ENCODE results near the gene TAF6.

TAF6 gene

DNA sequence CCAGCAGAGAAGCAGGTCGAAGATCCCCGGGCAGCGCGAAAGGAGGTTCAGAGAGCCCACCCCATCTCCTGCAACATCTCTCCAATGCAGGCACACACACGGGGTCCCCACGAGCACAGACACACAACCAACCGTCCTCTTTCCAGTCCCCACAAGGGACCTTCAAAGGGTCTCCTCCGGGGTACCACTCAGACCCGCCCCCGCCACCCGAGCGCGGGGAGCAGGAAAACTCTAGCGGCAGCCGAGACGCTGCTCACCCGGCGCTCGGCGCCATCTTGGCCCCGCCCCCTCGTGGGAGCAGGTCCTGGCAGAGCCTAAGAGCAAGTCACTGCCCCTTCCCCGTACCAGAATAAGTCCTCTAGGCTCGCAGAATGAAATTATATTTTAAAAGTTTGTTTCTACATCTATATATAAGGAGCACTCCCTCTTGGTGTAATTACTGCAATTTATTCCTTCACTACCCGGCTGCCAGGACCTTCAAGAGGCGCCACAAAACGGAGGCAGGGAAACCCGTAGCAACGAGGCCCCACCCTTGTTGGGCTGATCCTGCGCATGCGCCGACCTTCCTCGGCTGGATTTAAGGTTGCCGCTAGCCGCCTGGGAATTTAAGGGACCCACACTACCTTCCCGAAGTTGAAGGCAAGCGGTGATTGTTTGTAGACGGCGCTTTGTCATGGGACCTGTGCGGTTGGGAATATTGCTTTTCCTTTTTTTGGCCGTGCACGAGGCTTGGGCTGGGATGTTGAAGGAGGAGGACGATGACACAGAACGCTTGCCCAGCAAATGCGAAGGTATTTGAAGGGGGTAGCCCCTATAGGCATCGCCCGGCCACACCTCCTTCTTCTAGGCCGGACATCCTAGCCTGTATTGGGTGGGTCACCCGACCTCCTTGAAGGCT lies at the start of gene TAF6, which contains the start of gene CNPY4:
TSS of gene TAF6 (minus strand) at position 287 of the 898 bp plus-strand sequence. CDS start 5,149 bp downstream, outside the sequence.
TSS of gene CNPY4 (plus strand) at position 563 of the 898 bp plus-strand sequence. CDS start at position 674, 111 bp downstream.
- peak; percentile 91 for DNase-seq

DNA sequence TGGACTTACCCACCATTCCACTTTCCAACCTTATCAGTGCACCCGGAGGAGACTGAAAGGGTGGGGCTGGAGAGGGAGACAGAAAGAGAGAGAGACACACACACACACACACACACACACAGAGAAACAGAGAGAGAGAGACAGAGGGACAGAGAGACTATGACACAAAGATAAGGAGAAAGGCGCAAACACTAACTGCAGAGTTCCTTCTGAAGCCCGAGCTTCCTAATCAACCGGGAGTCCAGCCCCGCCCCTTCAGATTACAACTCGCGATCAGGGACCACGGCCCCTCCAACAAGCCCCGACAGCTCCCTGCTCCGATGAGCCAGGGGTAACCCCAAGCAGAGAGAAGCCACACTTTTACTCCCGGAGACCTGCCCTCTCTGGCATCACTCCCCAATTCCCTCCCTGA lies 48.8 kb upstream of the TAF6 start:
- peak; percentile 20 for DNase-seq

DNA sequence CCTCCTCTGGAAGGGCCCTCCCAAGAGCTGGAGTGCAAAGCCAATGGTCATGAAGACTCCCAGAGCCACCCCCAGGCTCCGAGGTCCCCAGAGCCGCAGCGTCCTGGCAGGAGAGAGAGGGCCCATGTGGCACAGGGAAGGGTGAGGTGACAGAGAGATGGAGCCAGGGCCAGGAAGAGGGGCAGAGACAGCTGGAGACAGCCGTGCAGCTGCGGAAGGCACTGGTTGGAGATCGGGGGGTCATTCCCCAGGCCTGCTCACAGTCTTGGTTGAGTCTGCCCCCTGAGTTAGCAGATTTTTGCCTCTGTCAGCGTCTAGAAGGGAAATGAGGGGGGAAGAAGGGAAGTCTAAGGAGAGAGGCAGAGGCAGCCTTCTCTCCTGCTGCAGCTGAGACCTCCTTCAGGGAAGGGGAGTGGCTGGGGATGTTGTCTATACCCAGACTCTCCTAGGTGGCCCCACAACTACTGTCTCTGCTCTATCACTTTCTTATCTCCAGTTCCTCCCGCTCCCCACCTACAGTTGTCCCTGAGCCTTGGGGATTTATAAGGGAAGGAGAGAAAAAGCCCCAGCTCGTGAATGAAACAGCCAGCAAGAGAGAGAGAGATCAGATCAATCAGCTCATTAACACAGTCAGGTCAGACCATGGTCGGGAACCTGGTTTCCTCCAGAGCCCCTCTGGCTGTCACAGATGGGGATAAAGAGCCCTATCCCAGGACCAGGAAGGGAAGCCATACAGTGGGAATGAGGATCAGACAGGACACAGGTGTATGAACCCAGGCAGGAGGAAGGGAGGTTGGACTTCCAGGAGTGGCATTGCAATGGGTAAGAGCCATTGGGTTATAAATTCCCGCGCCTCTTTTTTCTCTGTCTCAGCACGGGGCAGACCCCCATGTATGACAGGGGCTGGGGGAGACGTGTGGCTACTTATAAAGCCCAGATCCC lies 48.1 kb upstream of the TAF6 start:
- DNase-seq: no peak

DNA sequence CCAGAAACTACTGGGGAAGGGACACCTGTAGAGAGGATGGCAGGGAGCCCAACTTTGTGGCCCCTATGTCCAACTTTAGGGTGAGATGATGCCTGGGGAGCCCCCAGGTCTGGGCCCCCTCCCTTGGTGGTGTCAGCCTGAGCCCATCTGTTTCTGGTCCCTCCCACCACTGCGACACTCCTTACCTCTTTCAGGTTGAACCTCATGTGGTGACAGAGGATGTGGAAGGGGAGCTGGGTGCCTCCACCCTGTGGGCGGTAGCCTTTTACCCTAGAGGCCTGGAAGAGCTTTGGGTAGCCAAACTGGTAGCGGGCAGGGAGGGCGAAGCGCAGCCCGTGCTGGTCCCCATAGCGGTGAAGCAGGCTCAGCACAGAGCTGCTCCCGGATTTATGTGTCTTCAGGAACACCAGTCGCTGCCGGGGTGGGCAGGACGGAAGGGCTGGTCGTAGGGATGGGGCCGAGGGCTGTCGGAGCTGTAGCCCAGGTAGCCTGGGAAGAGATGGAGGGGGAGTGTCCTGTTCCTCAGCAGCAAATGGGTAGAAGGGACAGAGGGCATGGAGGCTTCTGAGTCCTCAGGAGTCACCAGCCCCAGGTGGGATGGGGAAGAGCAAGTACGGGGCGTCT lies 47.3 kb upstream of the TAF6 start:
- DNase-seq: no peak

DNA sequence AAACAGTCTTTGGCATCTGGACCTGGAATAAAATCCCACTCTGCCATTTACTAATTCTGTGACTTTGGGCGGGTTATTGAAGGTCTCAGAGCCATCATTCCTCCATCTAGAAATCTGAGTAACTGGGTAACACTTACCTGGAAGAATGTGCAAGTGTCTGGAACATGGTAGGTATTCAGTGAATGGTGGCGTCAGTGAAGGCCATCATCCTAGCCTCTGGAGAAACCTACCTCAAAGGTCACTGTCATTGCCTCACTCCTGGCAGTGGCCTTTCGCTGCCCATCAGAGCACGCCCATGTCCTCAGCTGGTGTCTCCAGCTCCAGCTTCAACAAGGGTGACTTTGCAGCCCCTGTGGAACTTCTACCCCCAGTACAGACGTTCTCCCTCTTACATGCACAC lies 44.7 kb upstream of the TAF6 start:
- no peak for DNase-seq

DNA sequence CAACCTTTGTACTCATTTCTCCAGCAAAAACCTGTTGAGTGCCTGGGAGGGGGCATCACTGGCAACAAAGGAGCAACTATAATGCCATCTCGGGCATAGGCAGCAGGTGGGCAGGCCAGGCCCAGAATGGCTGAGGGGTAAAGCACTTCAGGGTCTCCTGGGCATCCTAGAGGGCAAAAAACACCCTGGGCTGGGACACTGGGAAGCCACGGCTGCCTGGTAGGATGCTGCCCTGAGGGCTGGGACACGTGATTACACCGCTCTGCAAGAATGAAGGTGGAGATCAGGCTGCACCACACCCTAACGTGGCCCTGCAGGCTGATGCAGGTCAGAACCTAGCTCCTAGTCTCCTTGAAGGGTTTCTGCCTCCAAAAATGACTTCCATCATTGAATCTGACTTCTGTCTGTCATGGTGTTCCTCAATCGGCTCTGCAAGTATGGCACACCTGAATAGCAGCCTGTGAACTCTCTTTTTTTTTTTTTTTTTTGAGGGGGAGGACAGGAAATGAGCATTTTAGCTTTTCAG lies 43.9 kb upstream of the TAF6 start:
- DNase-seq: no peak

DNA sequence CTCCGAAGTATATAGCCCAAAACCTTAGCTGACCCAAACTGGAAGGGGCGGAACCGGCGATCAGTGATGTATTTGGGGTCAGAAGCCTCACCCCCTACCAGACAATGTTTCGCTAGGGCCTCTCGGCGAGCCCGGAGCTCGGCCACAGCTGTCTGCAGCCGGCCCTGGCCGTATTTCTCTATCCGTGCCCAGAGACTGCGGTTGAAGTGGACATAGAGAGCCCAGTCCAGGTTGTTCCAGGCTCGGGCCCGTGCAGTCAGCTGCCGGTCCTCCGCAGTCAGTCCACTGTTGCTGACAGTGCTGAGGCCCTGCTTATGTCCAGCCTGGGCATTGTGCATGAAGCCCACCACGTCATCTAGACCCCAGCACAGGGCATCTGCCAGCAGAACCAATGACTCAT lies 40.9 kb upstream of the TAF6 start:
- DNase-seq: no peak

DNA sequence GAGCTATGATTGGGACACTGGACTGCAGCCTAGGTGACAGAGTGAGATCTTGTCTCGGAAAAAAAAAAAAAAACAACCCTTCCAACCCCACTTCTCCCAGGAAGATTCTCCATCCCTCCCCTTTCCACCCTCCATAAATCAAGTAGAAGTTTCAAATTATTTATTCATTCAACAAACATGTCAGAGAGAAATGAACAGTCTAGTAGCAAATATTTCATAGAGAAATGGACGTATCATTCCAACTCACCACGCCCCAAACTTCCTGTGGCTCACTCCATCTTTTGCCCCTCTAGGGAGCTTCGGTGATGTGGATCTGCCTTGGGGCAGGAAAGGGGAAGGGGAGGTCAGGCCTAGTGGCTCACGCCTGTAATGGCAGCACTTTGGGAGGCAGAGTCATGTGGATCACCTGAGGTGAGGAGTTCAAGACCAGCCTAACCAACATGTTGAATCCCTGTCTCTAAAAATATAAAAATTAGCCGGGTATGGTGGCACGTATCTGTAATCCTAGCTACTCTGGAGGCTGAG lies 40.0 kb upstream of the TAF6 start:
- no peak for DNase-seq

DNA sequence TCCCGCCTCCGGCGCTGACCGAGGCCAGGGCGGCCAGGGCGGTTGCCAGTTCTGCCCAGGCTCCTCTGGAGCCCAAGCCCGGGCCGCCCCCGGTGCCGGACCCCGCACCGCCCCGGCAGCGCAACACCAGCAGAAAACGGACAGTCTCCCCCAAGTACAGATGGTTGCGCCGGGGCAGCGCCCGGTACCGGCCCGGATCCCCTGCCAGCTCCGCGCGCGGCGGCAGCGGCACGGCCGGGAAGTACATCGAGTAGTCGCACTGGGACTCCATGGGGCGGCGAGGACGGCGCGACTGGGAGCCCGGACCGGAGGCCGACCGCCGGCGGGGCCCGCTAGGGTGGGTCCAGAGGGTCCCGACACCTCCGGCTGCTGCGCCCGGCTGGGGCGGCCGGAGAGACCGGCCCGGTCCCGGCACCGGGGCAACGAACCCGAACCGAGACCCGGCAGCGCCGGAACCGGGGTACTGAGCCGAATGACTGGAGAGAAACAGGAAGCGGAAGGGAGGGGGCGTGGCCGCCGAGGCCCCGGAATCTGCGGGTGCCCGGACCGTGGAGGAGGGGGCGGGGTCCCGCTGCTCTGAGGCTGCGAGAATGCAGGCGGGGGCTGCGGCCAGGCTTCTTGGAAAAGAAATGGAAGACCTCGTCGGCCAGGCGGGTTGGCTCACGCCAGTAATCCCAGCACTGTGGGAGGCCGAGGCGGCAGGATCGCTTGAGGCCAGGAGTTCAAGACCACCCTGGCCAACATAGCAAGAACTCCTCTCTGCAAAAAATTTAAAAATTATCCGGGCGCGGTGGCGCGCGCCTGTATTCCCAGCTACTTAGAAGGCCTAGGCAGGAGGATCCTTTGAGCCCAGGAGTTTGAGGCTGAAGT lies 39.3 kb upstream of the TAF6 start, which contains the start of gene TRAPPC14:
TSS of gene TRAPPC14 (minus strand) at position 495 of the 870 bp plus-strand sequence. CDS start at position 271, 224 bp downstream.
- DNase-seq: peak; percentile 83

DNA sequence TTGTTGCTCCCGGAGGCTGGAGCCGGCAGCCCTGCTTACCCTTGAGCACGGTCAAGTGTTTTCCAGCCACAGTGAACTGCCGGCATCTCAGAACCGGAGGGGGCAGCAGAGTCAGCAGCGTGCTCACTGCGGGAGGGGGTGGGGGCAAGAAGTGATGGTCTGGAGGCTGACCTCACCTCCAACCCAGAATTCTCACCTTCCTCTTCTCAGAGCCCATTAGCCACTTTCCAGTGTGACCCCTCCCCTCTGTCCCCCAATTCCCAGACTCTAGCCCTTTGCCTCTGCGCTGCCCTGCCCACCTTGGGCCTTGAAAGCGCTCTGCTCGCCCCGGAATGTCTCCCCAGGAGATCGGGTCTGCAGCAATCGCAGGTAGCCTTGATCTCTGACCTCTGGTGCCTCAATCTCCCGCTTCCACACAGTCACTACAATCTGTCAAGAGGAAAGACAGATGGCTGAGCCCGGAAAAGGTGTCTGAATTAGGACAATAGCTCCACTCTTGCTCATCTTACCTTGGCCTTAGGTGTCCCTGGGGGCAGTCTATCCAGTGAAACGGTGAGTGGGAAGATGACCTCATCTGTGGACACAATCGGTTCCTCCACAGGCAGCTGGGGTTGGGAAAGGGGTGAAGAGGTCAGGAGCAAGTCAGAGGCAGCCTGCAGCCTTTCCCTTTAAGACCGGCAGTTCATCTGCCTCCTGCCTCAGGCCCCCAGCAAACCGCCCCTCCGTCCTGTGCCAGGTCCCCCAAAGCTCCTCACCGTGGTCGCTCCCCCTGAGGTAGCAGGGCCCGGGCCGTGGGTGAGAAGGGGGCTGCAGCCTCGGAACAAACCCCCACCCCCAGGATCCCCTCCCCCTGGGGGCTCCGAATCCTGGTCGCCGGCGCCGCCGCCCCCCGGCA lies 38.4 kb upstream of the TAF6 start:
- no peak for DNase-seq

DNA sequence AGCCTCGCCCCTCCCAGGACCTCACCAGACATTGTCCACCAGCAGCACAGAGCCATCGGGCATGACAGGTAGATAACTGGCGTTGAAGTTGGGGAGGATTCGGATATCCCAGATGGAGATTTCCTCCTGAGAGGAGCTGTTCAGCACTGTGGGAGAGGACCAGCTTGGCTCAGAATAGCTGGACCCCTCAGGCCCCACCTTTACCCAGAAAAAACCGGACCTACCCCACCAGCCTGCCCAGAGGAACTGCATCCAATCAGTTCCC lies 37.8 kb upstream of the TAF6 start:
- DNase-seq: no peak

DNA sequence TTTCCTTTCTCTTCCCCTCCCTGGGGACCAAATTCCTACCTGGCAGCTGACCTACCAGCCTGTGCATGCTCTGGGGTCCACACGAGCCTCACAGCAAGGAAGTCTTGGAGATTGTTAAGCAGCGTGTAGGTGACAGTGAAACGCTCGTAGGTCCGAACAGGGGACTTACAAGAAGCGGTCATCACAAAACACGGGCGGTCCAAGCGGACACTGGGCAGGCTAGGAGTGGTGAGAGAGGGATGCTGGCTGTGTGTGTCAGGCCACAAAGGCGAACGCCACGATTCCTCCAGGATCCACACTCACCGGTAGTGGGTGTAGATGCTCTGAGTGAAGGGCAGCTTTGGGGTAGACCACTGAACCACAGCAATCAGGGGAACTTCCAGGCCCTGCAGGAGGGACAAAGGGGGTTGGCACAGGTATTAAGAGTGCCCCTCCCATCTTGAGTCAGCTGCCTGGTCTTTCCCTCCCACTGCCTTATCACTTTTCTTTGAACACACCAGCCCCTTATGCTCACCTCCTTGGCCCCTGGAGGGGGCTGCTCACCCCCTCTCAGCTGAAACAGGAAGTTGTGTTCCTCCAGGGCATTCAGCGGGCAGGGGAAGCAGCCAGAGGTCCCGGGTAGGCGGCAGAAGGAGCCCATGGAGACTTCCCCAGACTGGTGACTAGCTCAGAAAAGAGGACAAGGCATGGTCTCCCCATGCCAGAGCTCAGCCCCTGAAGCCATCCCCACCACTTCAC lies 37.3 kb upstream of the TAF6 start:
- DNase-seq: no peak

DNA sequence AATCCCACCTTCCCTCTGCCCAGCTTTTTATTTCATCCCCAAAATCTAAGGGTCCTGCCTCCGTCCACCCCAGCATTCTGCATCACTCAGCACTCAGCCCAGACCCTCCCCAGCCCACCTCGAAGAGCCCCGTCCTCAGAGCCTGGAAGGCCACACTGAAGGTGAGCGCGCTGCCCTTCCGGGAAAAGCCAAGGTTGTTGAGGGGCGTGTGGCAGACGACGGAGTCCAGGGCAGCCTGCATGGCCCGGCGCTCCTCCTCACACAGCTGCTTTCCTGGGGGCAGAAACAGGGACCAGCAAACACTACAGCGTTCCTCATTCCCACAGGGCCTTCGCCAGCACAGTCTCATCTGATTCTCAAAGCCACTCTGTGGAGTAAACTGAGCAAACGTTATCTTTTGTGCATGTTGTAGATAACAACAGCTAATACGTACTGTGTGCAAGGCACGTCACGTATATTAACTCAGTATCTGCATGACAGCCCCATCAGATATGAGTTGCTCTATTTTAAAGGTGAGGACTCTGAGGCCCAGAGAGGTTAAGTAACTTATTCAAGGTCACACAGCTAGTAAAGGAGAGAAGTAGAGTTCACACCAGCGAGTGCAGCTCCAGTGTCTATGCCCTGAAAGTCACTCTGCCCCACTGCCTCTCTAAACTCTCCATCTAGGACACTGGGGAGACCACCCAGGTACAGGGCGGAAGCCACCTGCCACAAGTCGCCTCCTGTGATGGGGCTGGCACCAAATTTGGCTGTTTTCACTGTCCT lies 36.6 kb upstream of the TAF6 start:
- DNase-seq: no peak

DNA sequence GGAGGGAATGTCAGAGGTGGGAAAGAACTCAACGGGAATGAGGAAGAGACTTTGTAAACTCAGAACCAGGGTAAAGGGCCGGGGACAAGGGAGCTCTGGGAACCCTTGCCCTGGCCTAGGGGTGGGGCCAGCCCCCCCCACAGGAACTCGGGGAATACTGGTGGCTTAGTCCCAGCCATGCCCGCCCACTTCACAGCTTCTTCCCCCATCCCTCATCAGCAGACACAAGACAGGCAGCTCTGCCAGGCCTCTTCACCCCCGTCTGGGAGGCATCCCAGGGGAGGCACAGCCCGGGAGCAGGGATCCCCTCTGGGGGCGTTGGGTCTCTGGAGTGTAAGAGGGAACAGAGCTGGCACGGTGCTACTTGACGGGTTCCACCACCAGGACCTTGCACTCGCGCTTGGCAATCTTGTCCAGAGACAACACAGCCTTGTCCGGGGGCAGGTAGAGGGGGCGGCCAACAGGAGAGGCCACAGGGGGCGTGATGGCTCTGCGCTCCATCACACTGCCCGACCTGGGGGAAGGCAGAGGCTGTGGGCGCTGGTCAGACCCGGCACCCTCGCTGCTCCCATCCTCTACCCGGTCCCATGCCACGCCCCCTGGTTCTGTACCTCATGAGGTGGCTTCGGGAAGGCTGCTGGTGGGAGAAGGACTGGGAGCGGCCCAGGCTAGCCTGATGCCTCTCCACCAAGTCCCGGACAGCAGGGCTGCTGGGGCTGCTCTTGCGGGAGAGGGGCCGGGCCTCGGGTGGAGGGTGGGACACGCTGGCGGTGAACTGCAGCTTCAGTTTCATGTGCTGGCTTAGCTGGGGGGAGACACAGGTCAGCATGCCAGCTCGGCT lies 35.7 kb upstream of the TAF6 start:
- no peak for DNase-seq

DNA sequence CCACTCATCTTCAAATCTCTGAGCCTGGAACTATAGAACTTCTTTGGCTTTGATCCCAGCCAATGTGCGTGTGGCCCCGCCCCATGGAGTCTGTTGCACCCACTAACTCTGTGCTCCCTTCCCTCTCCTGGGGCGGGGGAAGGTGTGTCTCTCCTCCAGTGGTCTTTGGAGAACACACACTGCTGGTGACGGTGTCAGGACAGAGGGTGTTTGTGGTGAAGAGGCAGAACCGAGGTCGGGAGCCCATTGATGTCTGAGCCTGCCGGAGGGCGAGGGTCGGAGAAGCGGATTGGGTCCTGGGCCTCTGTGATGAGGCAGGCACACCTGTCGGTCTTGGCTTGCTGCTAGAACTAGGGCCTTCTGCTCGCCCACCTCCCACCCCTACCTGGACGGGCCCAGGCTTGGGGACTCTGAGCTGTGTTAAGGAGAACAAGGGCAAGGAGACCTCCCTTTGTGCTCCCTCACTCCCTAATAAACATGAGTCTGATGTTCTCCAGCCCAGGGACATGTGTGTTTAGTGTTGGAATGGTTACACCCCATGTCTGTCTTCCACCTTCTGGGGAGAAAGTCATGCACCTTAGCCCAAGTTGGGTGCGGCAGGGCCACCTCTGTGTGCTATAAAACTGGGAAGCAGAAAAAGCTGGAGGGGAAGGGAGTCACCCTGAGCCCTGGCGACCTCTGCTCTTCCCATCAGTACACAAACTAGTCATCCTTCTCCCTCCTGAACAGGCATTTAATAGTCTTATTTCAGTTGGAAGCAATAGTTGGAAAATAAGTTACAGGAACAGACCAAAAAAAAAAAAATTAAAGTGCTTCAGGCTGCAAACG lies 34.8 kb upstream of the TAF6 start:
- DNase-seq: no peak

DNA sequence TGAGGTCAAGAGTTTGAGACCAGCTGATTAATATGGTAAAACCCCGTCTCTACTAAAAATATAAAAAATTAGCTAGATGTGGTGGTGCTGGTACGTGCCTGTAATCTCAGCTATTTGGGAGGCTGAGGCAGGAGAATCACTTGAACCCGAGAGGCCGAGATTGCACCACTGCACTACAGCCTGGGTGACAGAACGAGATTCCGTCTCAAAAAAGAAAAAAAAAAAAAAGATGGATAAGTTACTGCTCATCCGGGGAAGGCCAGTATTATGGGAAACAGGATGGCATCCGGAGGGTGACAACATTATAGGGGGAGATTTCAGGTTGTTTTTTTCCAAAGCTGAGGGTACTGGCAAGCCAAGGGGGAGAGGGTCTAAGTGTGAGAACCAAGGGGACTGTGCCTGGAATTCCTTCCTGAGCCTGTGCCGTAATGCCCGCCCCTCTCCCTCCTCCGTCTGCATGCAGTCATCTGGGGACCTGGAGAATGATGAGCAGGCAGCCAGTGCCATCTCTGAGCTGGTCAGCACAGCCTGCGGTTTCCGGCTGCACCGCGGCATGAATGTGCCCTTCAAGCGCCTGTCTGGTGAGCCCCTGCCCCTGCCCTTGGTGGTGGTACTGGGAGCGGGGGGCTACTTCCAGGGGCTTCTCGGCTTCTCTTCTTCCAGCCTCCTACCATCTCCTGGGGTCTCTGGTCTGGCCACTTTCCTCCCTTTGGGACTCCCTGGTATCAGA lies 33.9 kb upstream of the TAF6 start:
- DNase-seq: no peak
